HG03135 (cell line): ENCODE results near the gene LTBR.
"Not testable (repeated sequence)": the region's sequence is repeated elsewhere in the genome, so short reads cannot be mapped to it uniquely, and the experiment has no call there.

Experiments
- ATAC-seq: cut with Tn5 transposase; IDR thresholded peaks from one replicate; pipeline ENCODE4 v1.9.1; 2021; ENCODE audit warnings: mild to moderate bottlenecking, moderate library complexity; ENCODE audit not compliant: unreplicated experiment

LTBR gene

GRCh38 chr12:6424008-6424347 is 40.0 kb downstream of the LTBR start:
- no peak for ATAC-seq

- ATAC-seq = no peak
These were observed 40.9 kb downstream of the LTBR start for GRCh38 chr12:6424866-6425265.

GRCh38 chr12:6425590-6426531 is 41.9 kb downstream of the LTBR start:
- no peak for ATAC-seq

GRCh38 chr12:6426882-6427671 is 43.1 kb downstream of the LTBR start:
- peak; percentile 69 for ATAC-seq

- not testable (repeated sequence) for ATAC-seq
These were observed 43.8 kb downstream of the LTBR start for GRCh38 chr12:6427796-6428195.

GRCh38 chr12:6428326-6428725 is 44.4 kb downstream of the LTBR start:
- no peak for ATAC-seq

GRCh38 chr12:6430124-6430989 is 46.4 kb downstream of the LTBR start:
- no peak for ATAC-seq

GRCh38 chr12:6432991-6433390 is 49.0 kb downstream of the LTBR start:
- ATAC-seq = no peak

- no peak for ATAC-seq
These were observed 50.5 kb downstream of the LTBR start for GRCh38 chr12:6434205-6435140.

GRCh38 chr12:6435961-6436715 is 52.2 kb downstream of the LTBR start:
- ATAC-seq = no peak

GRCh38 chr12:6437586-6437985 is 53.6 kb downstream of the LTBR start:
- ATAC-seq = no peak

- no peak for ATAC-seq
These were observed 54.4 kb downstream of the LTBR start for GRCh38 chr12:6438345-6438744.

- ATAC-seq = no peak
These were observed 56.4 kb downstream of the LTBR start for GRCh38 chr12:6440391-6440790.
